Neuronal stem cell (in vitro differentiated cells): Measurements from ENCODE around the gene CYP46A1.

Experiments used
- DNase-seq: peaks from one replicate; pipeline ENCODE4 v3.0.0-alpha.2; 2013; ENCODE audit warnings: low spot score
- H2AFZ ChIP-seq: one replicate; pipeline ENCODE4 v1.6.1; 2013; ENCODE audit warnings: mild to moderate bottlenecking, low read length, inconsistent platforms
- H2AK5ac ChIP-seq: 2 replicates; pipeline ENCODE4 v1.6.1; 2013; ENCODE audit warnings: low read depth, mild to moderate bottlenecking, inconsistent platforms, low read length, moderate library complexity, mixed read lengths
- H2BK120ac ChIP-seq: 2 replicates; pipeline ENCODE4 v1.6.1; 2013; ENCODE audit warnings: low read depth, mild to moderate bottlenecking, inconsistent platforms, low read length, moderate library complexity, mixed read lengths
- H2BK12ac ChIP-seq: one replicate; pipeline ENCODE4 v1.6.1; 2013; ENCODE audit warnings: low read length, inconsistent platforms
- H2BK15ac ChIP-seq: 2 replicates; pipeline ENCODE4 v1.6.1; 2013; ENCODE audit warnings: mild to moderate bottlenecking, low read length, inconsistent platforms, mixed read lengths
- H2BK5ac ChIP-seq: one replicate; pipeline ENCODE4 v1.6.1; 2013; ENCODE audit warnings: inconsistent platforms, mild to moderate bottlenecking, low read length, moderate library complexity
- H3K14ac ChIP-seq: one replicate; pipeline ENCODE4 v1.6.1; 2013; ENCODE audit warnings: low read length, inconsistent platforms
- H3K18ac ChIP-seq: 2 replicates; pipeline ENCODE4 v1.6.1; 2013; ENCODE audit warnings: low read length, inconsistent platforms
- H3K23ac ChIP-seq: 2 replicates; pipeline ENCODE4 v1.6.1; 2013; ENCODE audit warnings: low read depth, mild to moderate bottlenecking, mixed read lengths, low read length, inconsistent platforms; ENCODE audit not compliant: poor library complexity
- H3K27ac ChIP-seq: replicated peaks from 3 replicates; pipeline ENCODE4 v1.5.1; 2013; ENCODE audit warnings: low read length, inconsistent platforms
- H3K27me3 ChIP-seq, 3 experiments: 2 replicates each; pipeline ENCODE4 v1.6.1; 2013; ENCODE audit warnings: low read length in 3 of 3, mild to moderate bottlenecking in 2 of 3, inconsistent platforms in 1 of 3, low read depth in 1 of 3, mixed read lengths in 1 of 3, moderate library complexity in 1 of 3; ENCODE audit not compliant: control insufficient read depth in 3 of 3, insufficient read depth in 3 of 3
- H3K36me3 ChIP-seq, 2 donors: replicated peaks in 1 of 2; 2 replicates each; pipeline ENCODE4 v1.6.1; 2013; ENCODE audit warnings: low read length in 2 of 2; ENCODE audit not compliant: control insufficient read depth in 2 of 2, insufficient read depth in 2 of 2
- H3K4ac ChIP-seq: 2 replicates; pipeline ENCODE4 v1.6.1; 2013; ENCODE audit warnings: inconsistent platforms, mild to moderate bottlenecking, low read length, moderate library complexity
- H3K4me1 ChIP-seq, 2 donors: 1 replicate in 1 of 2; 2 replicates in 1 of 2; pipeline ENCODE4 v1.6.1; 2013; ENCODE audit warnings: low read length in 2 of 2, low read depth in 1 of 2; ENCODE audit not compliant: control insufficient read depth in 2 of 2, insufficient read depth in 1 of 2
- H3K4me2 ChIP-seq: one replicate; pipeline ENCODE4 v1.6.1; 2013; ENCODE audit warnings: mild to moderate bottlenecking, low read length, inconsistent platforms; ENCODE audit not compliant: insufficient read depth, poor library complexity, severe bottlenecking
- H3K4me3 ChIP-seq, 2 donors: 2 replicates each; pipeline ENCODE4 v1.5.1; 2013; ENCODE audit warnings: low read length in 2 of 2, mild to moderate bottlenecking in 2 of 2, inconsistent platforms in 1 of 2, moderate library complexity in 1 of 2
- H3K79me1 ChIP-seq: one replicate; pipeline ENCODE4 v1.6.1; 2013; ENCODE audit warnings: low read depth, mild to moderate bottlenecking, inconsistent platforms, low read length, moderate library complexity
- H3K9ac ChIP-seq: one replicate; pipeline ENCODE4 v1.6.1; 2013; ENCODE audit warnings: mild to moderate bottlenecking, low read depth, low read length, inconsistent platforms; ENCODE audit not compliant: poor library complexity
- H3K9me3 ChIP-seq, 2 donors: replicated peaks in 1 of 2; 2 replicates each; pipeline versions ENCODE3 to v1.6.1; 2013; ENCODE audit warnings: low read length in 2 of 2, mild to moderate bottlenecking in 2 of 2, inconsistent platforms in 1 of 2, low read depth in 1 of 2, mixed read lengths in 1 of 2, moderate library complexity in 1 of 2; ENCODE audit not compliant: control insufficient read depth in 2 of 2, insufficient read depth in 1 of 2
- H4K8ac ChIP-seq: one replicate; pipeline ENCODE4 v1.6.1; 2013; ENCODE audit warnings: low read depth, mild to moderate bottlenecking, inconsistent platforms, low read length, moderate library complexity
- H4K91ac ChIP-seq: one replicate; pipeline ENCODE4 v1.6.1; 2013; ENCODE audit warnings: low read length, low read depth, mild to moderate bottlenecking, inconsistent platforms; ENCODE audit not compliant: poor library complexity
- WGBS, 2 donors: extraction: QIAGEN DNeasy Blood & Tissue Kit; methylation state at CpG; one replicate each; pipeline ENCODE4 v1.1.7; 2013; ENCODE audit warnings: missing lambda C conversion rate in 2 of 2, mixed read lengths in 1 of 2; ENCODE audit not compliant: insufficient read length in 2 of 2, insufficient replicate concordance in 1 of 2; ENCODE audit errors: extremely low coverage in 2 of 2; 5-methylcytosine and 5-hydroxymethylcytosine counted together

Gene CYP46A1

GRCh38 chr14:99696929-99697328, 12.8 kb downstream of the CYP46A1 start:
- Histone ChIP-seq H3K4me2 (no peak overlapping the region), H2AK5ac (no peak overlapping the region), H3K4me1 (peaks cover 2 to 9% of the 10 kb centered on the region in 2 donors), H3K14ac (no peak overlapping the region), H2AFZ (no peak overlapping the region), H4K8ac (no peak overlapping the region), H4K91ac (no peak overlapping the region), H3K9me3 (peaks cover 0 to 8% of the 10 kb centered on the region in 2 donors), H3K18ac (no peak overlapping the region), H3K36me3 (peaks cover 0 to 2% of the 10 kb centered on the region in 2 donors), H3K23ac (no peak overlapping the region), H3K79me1 (no peaks in the 10 kb centered on the region), H2BK15ac (no peak overlapping the region), H3K27me3 (no peaks in the 10 kb centered on the region), H3K4ac (no peak overlapping the region), H2BK12ac (no peak overlapping the region), H3K9ac (no peak overlapping the region), H2BK5ac (no peak overlapping the region), H2BK120ac (no peak overlapping the region), H3K27ac (no peak overlapping the region), H3K4me3 (no peak overlapping the region)
- DNase-seq, result no peak
- no CpG with 5 or more reads among the region's 4 CpGs for WGBS, 2 donors

GRCh38 chr14:99698236-99698635, 14.1 kb downstream of the CYP46A1 start:
- Histone ChIP-seq H3K4ac (no peak overlapping the region), H3K27ac (no peak overlapping the region), H2BK120ac (no peak overlapping the region), H2BK15ac (peak overlapping the region; percentile 87), H3K4me2 (no peak overlapping the region), H3K36me3 (no peaks in the 10 kb centered on the region), H4K8ac (no peak overlapping the region), H3K23ac (no peak overlapping the region), H3K4me3 (no peak overlapping the region), H3K9me3 (peaks cover 4 to 17% of the 10 kb centered on the region in 2 donors), H4K91ac (no peak overlapping the region), H2AK5ac (peak overlapping the region; percentile 60), H3K79me1 (no peaks in the 10 kb centered on the region), H3K27me3 (no peaks in the 10 kb centered on the region), H3K18ac (no peak overlapping the region), H3K4me1 (peaks cover 2 to 9% of the 10 kb centered on the region in 2 donors), H2BK12ac (no peak overlapping the region), H2BK5ac (no peak overlapping the region), H3K14ac (no peak overlapping the region), H2AFZ (no peak overlapping the region), H3K9ac (no peak overlapping the region)
- WGBS, 2 donors, result no CpG with 5 or more reads among the region's 6 CpGs
- no peak for DNase-seq

GRCh38 chr14:99698642-99699041, 14.5 kb downstream of the CYP46A1 start:
- H3K23ac ChIP-seq, result no peak overlapping the region
- no peak overlapping the region for H3K4me2 ChIP-seq

GRCh38 chr14:99699085-99699760, 15.1 kb downstream of the CYP46A1 start:
- WGBS, 2 donors, result no CpG with 5 or more reads among the region's 12 CpGs
- no peak overlapping the region for H2AK5ac ChIP-seq
- H2BK120ac ChIP-seq, result no peak overlapping the region

More at GRCh38 chr14:99698642-99699041, 14.5 kb downstream of the CYP46A1 start:
- H3K14ac ChIP-seq, result no peak overlapping the region
- no peak overlapping the region for H3K9ac ChIP-seq
- no peak overlapping the region for H2AFZ ChIP-seq
- H3K4me3 ChIP-seq, result no peak overlapping the region
- no peak overlapping the region for H3K4ac ChIP-seq
- H4K91ac ChIP-seq, result no peak overlapping the region
- no peak overlapping the region for H2BK15ac ChIP-seq
- no peak overlapping the region for H2BK120ac ChIP-seq
- H3K79me1 ChIP-seq, result no peaks in the 10 kb centered on the region
- H2BK5ac ChIP-seq, result no peak overlapping the region
- no peak overlapping the region for H2AK5ac ChIP-seq
- H3K4me1 ChIP-seq, result peaks cover 2 to 9% of the 10 kb centered on the region in 2 donors
- WGBS, 2 donors, result no CpG with 5 or more reads among the region's 5 CpGs
- H3K27me3 ChIP-seq, result no peaks in the 10 kb centered on the region
- H3K27ac ChIP-seq, result no peak overlapping the region
- H4K8ac ChIP-seq, result no peak overlapping the region
- no peak for DNase-seq
- no peak overlapping the region for H2BK12ac ChIP-seq
- H3K9me3 ChIP-seq, result peaks cover 8 to 21% of the 10 kb centered on the region in 2 donors
- no peaks in the 10 kb centered on the region for H3K36me3 ChIP-seq
- H3K18ac ChIP-seq, result no peak overlapping the region

More at GRCh38 chr14:99699085-99699760, 15.1 kb downstream of the CYP46A1 start:
- Histone ChIP-seq H3K27ac (no peak overlapping the region), H3K4me2 (no peak overlapping the region), H3K23ac (no peak overlapping the region), H4K8ac (no peak overlapping the region), H3K27me3 (no peaks in the 10 kb centered on the region), H2BK5ac (no peak overlapping the region), H2BK15ac (no peak overlapping the region), H2AFZ (no peak overlapping the region), H3K14ac (no peak overlapping the region), H3K9ac (no peak overlapping the region), H3K36me3 (peaks cover 0 to 4% of the 10 kb centered on the region in 2 donors), H4K91ac (no peak overlapping the region), H3K9me3 (peaks cover 10 to 26% of the 10 kb centered on the region in 2 donors), H3K4me3 (no peak overlapping the region), H3K79me1 (no peaks in the 10 kb centered on the region), H3K18ac (no peak overlapping the region), H3K4ac (no peak overlapping the region), H3K4me1 (peaks cover 2 to 9% of the 10 kb centered on the region in 2 donors), H2BK12ac (no peak overlapping the region)
- DNase-seq, result no peak
